Naive thymus-derived CD4-positive, alpha-beta T cell (primary cell): ENCODE results near the gene ARNT2. TPM values are rescaled to one million over a fixed set of nuclear protein-coding genes. Genes with fewer than 3 reads are reported as not detected.

ENCODE experiments used
- ATAC-seq: fragments of 150-1000 bp; cut with Tn5 transposase; 2 replicates; pipeline ENCODE4 v1.10.0; 2021; ENCODE audit warnings: mild to moderate bottlenecking, moderate library complexity
- CTCF ChIA-PET: fragments of 350-600 bp; sonication (Branson Sonifier 250); formaldehyde crosslinking; loops from one replicate; lab custom pipeline; 2021; ENCODE audit warnings: antibody characterized with exemption; lab: Charles Lee
- POLR2A ChIA-PET: fragments of 350-600 bp; sonication (Branson Sonifier 250); formaldehyde crosslinking; loops from one replicate; lab custom pipeline; 2021; ENCODE audit warnings: antibody characterized with exemption, inconsistent platforms; lab: Charles Lee
- DNase-seq, 9 donors: peaks; one replicate each; pipeline versions ENCODE4 v3.0.0 to v3.0.0-alpha.2; 2020 to 2022; ENCODE audit warnings: mixed read lengths in 1 of 9
- H3K27ac ChIP-seq: one replicate; pipeline ENCODE4 v1.7.0; 2013; ENCODE audit warnings: mild to moderate bottlenecking, low read depth, low read length, moderate library complexity
- H3K27me3 ChIP-seq, 2 donors: one replicate each; pipeline ENCODE4 v1.7.0; 2013; ENCODE audit warnings: low read length in 2 of 2, mild to moderate bottlenecking in 2 of 2, moderate library complexity in 2 of 2; ENCODE audit not compliant: control insufficient read depth in 2 of 2, insufficient read depth in 2 of 2
- H3K36me3 ChIP-seq, 3 experiments: 1 replicate in 2 of 3; 2 replicates in 1 of 3; pipeline ENCODE4 v1.7.0; 2013; ENCODE audit warnings: low read length in 3 of 3, mild to moderate bottlenecking in 3 of 3, moderate library complexity in 1 of 3; ENCODE audit not compliant: insufficient read depth in 3 of 3, control insufficient read depth in 2 of 3
- H3K4me1 ChIP-seq, 2 donors: one replicate each; pipeline ENCODE4 v1.7.0; 2013; ENCODE audit warnings: low read length in 2 of 2, mild to moderate bottlenecking in 2 of 2, moderate library complexity in 1 of 2; ENCODE audit not compliant: control insufficient read depth in 2 of 2, insufficient read depth in 2 of 2
- H3K4me3 ChIP-seq: 2 replicates; pipeline ENCODE4 v1.7.0; 2013; ENCODE audit warnings: mild to moderate bottlenecking, low read length
- H3K9me3 ChIP-seq, 3 experiments: 1 replicate in 2 of 3; 2 replicates in 1 of 3; pipeline ENCODE4 v1.7.0; 2013; ENCODE audit warnings: low read length in 3 of 3; ENCODE audit not compliant: control insufficient read depth in 2 of 3
- H3K27ac Mint-ChIP-seq, 9 donors: one replicate each; pipeline ENCODE4 v1.8.0; 2020 to 2022; ENCODE audit warnings: mixed read lengths in 9 of 9, mild to moderate bottlenecking in 8 of 9, moderate library complexity in 5 of 9, inconsistent platforms in 2 of 9
- H3K27me3 Mint-ChIP-seq, 5 donors: one replicate each; pipeline ENCODE4 v1.8.0; 2021 to 2022; ENCODE audit warnings: mixed read lengths in 5 of 5, mild to moderate bottlenecking in 1 of 5
- H3K36me3 Mint-ChIP-seq, 5 donors: one replicate each; pipeline ENCODE4 v1.8.0; 2020 to 2022; ENCODE audit warnings: mixed read lengths in 5 of 5, mild to moderate bottlenecking in 3 of 5, inconsistent platforms in 1 of 5
- H3K4me1 Mint-ChIP-seq, 7 donors: one replicate each; pipeline ENCODE4 v1.8.0; 2020 to 2022; ENCODE audit warnings: mixed read lengths in 7 of 7, mild to moderate bottlenecking in 3 of 7, inconsistent platforms in 1 of 7
- H3K4me3 Mint-ChIP-seq, 10 donors: one replicate each; pipeline ENCODE4 v1.8.0; 2020 to 2022; ENCODE audit warnings: mild to moderate bottlenecking in 10 of 10, mixed read lengths in 10 of 10, moderate library complexity in 6 of 10, inconsistent platforms in 2 of 10
- H3K9me3 Mint-ChIP-seq, 11 donors: one replicate each; pipeline ENCODE4 v1.8.0; 2020 to 2022; ENCODE audit warnings: mixed read lengths in 11 of 11, mild to moderate bottlenecking in 4 of 11, inconsistent platforms in 1 of 11, moderate library complexity in 1 of 11
- intact Hi-C, 2 donors: fragments of 100-400 bp; cut with micrococcal nuclease; formaldehyde crosslinking; loops; one replicate each; pipeline ENCODE4 v1.15.1; 2023
- polyA plus RNA-seq, 2 donors: library from polyadenylated mRNA; unstranded; fragments of 300-500 nt; fragmentation: Illumina TruSeq; gene quantifications; one replicate each; pipeline ENCODE4 v1.2.3, GENCODE V29; 2021
- total RNA-seq, 6 experiments: library from RNA in 5 of 6; stranded (reverse) in 5 of 6; gene quantifications; 1 replicate in 5 of 6; 2 replicates in 1 of 6; pipeline ENCODE4 v1.2.3 and lab custom pipeline; 2021 to 2026

The ARNT2 gene
- total and polyA plus RNA-seq, 7 experiments from 2014 or later = not detected

DNA sequence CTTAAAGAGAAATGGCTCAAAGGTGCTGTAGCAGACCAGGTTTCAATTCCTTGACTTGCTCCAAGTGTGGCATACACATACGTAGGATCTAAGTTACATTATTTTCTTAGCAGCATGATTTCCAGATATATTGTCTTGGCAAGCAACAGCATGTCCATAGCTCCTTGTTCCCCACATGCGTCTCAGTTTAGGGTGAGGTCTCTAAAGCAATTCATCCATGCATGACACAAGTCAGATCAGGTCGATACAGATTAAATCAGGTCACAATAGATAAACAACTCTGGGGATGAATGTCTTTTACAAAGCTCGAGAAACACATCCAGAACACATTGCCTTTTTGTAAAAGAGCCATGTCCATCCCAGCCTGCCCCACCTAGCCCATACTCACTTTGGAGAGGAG lies 182.0 kb downstream of the ARNT2 start:
- H3K27me3 ChIP-seq = no peaks in the 10 kb centered on the region
- ChIA-PET CTCF (no interaction called here), POLR2A (no interaction called here)
- intact Hi-C loops = no loop called here
- Mint-ChIP-seq H3K4me3 (no peak overlapping the region), H3K36me3 (no peaks in the 10 kb centered on the region), H3K9me3 (peaks cover 0 to 1% (median 0%) of the 10 kb centered on the region in 11 donors), H3K27ac (no peak overlapping the region), H3K27me3 (peaks cover 0 to 9% (median 0%) of the 10 kb centered on the region in 5 donors), H3K4me1 (peaks cover 0 to 1% (median 0%) of the 10 kb centered on the region in 7 donors)
- H3K4me1 ChIP-seq = no peaks in the 10 kb centered on the region
- H3K9me3 ChIP-seq = no peaks in the 10 kb centered on the region
- DNase-seq = no peak
- H3K36me3 ChIP-seq = no peaks in the 10 kb centered on the region
- ATAC-seq = no peak
- H3K4me3 ChIP-seq = no peak overlapping the region
- no peak overlapping the region for H3K27ac ChIP-seq

DNA sequence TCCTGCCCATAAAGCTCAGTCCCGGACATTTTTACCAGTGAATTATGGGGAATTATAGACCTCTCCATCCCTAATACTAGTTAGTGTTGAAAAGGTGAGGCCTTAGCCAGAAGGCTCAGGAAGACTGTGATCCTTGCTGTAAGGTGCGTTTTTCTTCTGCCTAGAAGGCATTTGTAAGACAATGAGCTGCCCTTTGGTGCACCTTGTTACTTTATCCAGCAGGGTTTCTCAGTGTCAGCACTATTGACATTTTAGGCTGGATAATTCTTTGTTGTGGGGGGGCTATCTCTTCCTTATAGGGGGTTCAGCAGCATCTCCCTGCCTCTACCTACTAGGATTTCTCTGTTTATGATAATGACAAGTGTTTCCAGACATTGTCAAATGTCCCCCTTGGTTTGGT lies 182.8 kb downstream of the ARNT2 start:
- Histone ChIP-seq H3K9me3 (no peaks in the 10 kb centered on the region), H3K27ac (no peak overlapping the region), H3K4me1 (no peaks in the 10 kb centered on the region), H3K4me3 (no peak overlapping the region), H3K27me3 (no peaks in the 10 kb centered on the region), H3K36me3 (no peaks in the 10 kb centered on the region)
- no peaks in the 10 kb centered on the region for H3K36me3 Mint-ChIP-seq
- peaks cover 0 to 1% (median 0%) of the 10 kb centered on the region in 7 donors for H3K4me1 Mint-ChIP-seq
- H3K9me3 Mint-ChIP-seq = peaks cover 0 to 1% (median 0%) of the 10 kb centered on the region in 11 donors
- CTCF ChIA-PET = interaction anchor here (0.8 kb wide), 1 partner anchor 11 kb away, joined by 3 read pairs; no protein-coding TSS in a partner anchor
- intact Hi-C loops = no loop called here
- H3K4me3 Mint-ChIP-seq = no peak overlapping the region
- DNase-seq = no peak
- H3K27ac Mint-ChIP-seq = no peak overlapping the region
- ATAC-seq = no peak
- POLR2A ChIA-PET = no interaction called here
- peaks cover 0 to 9% (median 0%) of the 10 kb centered on the region in 5 donors for H3K27me3 Mint-ChIP-seq

DNA sequence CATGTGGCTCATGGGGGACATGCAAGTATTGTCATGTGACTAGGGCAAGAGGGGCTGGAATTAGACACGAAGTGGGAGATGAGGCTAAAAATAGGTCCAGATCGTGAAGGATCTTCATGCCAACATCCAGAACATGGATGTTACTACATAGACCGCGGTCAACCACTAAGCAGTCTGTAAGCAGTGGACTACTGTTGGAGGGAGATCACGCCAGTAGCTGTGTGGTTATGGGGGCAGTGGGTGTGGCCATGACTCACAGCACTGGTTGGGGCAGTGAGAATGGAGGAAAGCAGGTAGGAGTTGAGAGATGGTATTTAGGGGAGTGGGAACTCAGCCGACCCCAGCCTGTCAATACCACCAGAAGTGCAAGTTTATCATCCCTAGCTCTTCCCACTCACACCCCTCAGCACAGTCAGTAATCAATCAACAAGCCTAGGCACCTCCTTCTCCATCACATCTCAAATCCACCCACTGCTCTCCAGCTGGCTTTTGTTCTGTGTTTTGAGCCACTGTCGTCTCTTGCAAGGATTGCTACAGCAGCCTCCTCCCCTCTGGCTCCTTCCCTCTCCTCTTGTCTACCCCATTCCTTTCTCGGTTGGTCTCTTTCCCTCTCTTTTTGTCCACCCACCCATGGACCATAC lies 183.8 kb downstream of the ARNT2 start:
- no peaks in the 10 kb centered on the region for H3K36me3 Mint-ChIP-seq
- peaks cover 0 to 1% (median 0%) of the 10 kb centered on the region in 11 donors for H3K9me3 Mint-ChIP-seq
- DNase-seq = no peak
- Histone ChIP-seq H3K27me3 (no peaks in the 10 kb centered on the region), H3K4me1 (no peaks in the 10 kb centered on the region), H3K4me3 (no peak overlapping the region), H3K36me3 (no peaks in the 10 kb centered on the region), H3K27ac (no peak overlapping the region), H3K9me3 (no peaks in the 10 kb centered on the region)
- H3K27ac Mint-ChIP-seq = no peak overlapping the region
- peaks cover 0 to 1% (median 0%) of the 10 kb centered on the region in 7 donors for H3K4me1 Mint-ChIP-seq
- POLR2A ChIA-PET = no interaction called here
- CTCF ChIA-PET = interaction anchor here (0.8 kb wide), 1 partner anchor 10 kb away, joined by 3 read pairs; no protein-coding TSS in a partner anchor
- no peak overlapping the region for H3K4me3 Mint-ChIP-seq
- intact Hi-C loops = no loop called here
- H3K27me3 Mint-ChIP-seq = peaks cover 0 to 9% (median 0%) of the 10 kb centered on the region in 5 donors
- ATAC-seq = no peak

DNA sequence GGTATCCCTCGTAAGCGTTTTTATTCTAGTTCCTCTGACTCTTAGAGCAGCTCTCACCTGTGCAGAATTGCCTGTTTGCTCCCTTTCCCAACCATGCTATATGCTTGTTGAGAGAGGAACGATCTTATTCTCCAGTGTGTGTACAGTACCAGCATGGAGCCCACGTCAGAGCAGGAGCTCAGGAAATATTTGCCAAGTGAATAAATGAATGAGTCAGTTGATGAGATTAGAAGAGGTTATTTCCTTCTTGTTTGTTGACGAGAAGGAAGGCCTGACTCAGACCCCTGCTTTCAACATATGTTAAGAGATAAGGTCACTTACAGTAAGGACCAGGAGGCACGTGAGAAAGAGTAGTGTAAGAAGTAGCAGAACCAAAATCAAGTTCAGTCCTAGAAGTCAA lies 184.6 kb downstream of the ARNT2 start:
- Mint-ChIP-seq H3K36me3 (no peaks in the 10 kb centered on the region), H3K27ac (no peak overlapping the region), H3K4me1 (peaks cover 0 to 1% (median 0%) of the 10 kb centered on the region in 7 donors), H3K4me3 (no peak overlapping the region), H3K9me3 (peaks cover 0 to 1% (median 0%) of the 10 kb centered on the region in 11 donors), H3K27me3 (peaks cover 0 to 9% (median 0%) of the 10 kb centered on the region in 5 donors)
- ATAC-seq (no peak), DNase-seq (no peak)
- Histone ChIP-seq H3K36me3 (no peaks in the 10 kb centered on the region), H3K27me3 (no peaks in the 10 kb centered on the region), H3K4me1 (no peaks in the 10 kb centered on the region), H3K27ac (no peak overlapping the region), H3K4me3 (no peak overlapping the region), H3K9me3 (no peaks in the 10 kb centered on the region)
- ChIA-PET POLR2A (no interaction called here), CTCF (no interaction called here)
- intact Hi-C loops = no loop called here

DNA sequence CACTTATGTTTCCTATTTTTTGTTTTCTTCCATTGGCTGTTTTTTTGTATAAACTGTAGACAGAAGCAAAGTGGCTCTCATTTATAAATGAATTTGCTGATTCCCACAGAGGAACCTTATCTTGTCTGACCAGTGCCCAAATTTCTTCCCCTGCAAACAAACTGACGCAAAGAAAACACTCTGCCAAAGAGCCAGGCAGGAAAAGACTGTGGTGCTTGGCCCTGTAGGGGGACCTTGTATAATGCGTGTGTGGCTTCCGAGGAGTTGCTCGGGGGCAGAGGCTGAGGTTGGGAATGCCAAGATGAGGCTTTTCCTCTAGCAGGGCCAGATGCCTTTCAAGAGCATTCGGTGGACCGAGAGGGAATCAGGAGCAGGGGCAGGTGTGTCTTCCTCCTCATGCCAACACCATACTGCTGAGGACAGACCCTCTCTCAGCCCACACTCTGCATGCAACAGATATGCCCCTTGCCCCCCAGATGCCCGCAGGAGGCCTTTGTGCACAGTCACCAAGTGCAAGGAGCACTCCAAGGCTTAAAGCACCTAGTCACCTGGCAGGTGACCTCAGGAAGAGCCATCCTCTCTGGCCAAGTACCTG lies 186.7 kb downstream of the ARNT2 start:
- H3K9me3 ChIP-seq = no peaks in the 10 kb centered on the region
- no peaks in the 10 kb centered on the region for H3K36me3 ChIP-seq
- ATAC-seq = no peak
- Mint-ChIP-seq H3K27me3 (peaks cover 0 to 9% (median 0%) of the 10 kb centered on the region in 5 donors), H3K4me1 (peaks cover 0 to 1% (median 0%) of the 10 kb centered on the region in 7 donors), H3K4me3 (no peak overlapping the region), H3K9me3 (no peaks in the 10 kb centered on the region), H3K36me3 (no peaks in the 10 kb centered on the region), H3K27ac (no peak overlapping the region)
- ChIA-PET CTCF (no interaction called here), POLR2A (no interaction called here)
- no peak for DNase-seq
- H3K4me1 ChIP-seq = no peaks in the 10 kb centered on the region
- H3K27me3 ChIP-seq = no peaks in the 10 kb centered on the region
- intact Hi-C loops = no loop called here
- no peak overlapping the region for H3K4me3 ChIP-seq
- no peak overlapping the region for H3K27ac ChIP-seq

DNA sequence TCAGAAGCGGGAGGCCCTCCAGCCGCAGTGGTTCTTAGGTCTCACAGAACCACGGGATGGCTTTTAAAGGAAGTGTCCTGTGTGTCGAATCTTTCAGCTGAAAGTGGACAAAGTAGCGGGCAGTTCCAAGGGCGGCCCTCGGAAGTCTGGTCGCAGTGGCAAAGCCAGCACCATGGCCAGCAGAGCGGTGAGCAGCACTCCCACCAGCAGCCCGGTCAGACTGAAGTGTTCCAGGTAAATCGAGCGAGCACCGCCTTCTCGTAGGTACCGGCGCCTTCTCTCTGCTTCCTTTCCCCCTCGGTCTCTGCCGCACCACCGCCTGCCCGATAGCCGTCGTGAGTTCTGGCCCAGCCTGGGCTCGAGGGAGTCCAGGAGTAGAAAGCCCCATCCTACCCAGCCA lies 187.3 kb downstream of the ARNT2 start:
- peaks cover 0 to 6% (median 0%) of the 10 kb centered on the region in 5 donors for H3K27me3 Mint-ChIP-seq
- CTCF ChIA-PET = no interaction called here
- H3K36me3 Mint-ChIP-seq = no peaks in the 10 kb centered on the region

More for the DNA sequence above, 187.3 kb downstream of the ARNT2 start:
- no peak overlapping the region for H3K27ac ChIP-seq
- H3K9me3 ChIP-seq = no peaks in the 10 kb centered on the region
- no peak overlapping the region for H3K4me3 ChIP-seq
- POLR2A ChIA-PET = no interaction called here
- no peaks in the 10 kb centered on the region for H3K36me3 ChIP-seq
- DNase-seq = no peak
- Mint-ChIP-seq H3K27ac (no peak overlapping the region), H3K9me3 (no peaks in the 10 kb centered on the region), H3K4me3 (no peak overlapping the region), H3K4me1 (peaks cover 0 to 1% (median 0%) of the 10 kb centered on the region in 7 donors)
- H3K27me3 ChIP-seq = no peaks in the 10 kb centered on the region
- H3K4me1 ChIP-seq = no peaks in the 10 kb centered on the region
- intact Hi-C loops = no loop called here
- ATAC-seq = no peak
